CD4-positive, alpha-beta T cell treated with Interleukin-1 beta for 1 hour (primary cell): ENCODE results near the gene KIAA1217.
A peak's percentile ranks its signal among the peaks of the same experiment; 100 is the strongest.

ENCODE experiments used
- DNase-seq, 2 donors: peaks; one replicate each; pipeline ENCODE4 v3.0.0-alpha.2; 2020 to 2022

The KIAA1217 gene

GRCh38 chr10:24448351-24448999 lies 239.5 kb downstream of the KIAA1217 start:
- DNase-seq = no peak

GRCh38 chr10:24449321-24449740 lies 240.4 kb downstream of the KIAA1217 start:
- no peak for DNase-seq

- no peak for DNase-seq
These were observed 240.9 kb downstream of the KIAA1217 start for GRCh38 chr10:24449769-24450310.

- no peak for DNase-seq
These were observed 242.4 kb downstream of the KIAA1217 start for GRCh38 chr10:24451325-24451820.

DNA sequence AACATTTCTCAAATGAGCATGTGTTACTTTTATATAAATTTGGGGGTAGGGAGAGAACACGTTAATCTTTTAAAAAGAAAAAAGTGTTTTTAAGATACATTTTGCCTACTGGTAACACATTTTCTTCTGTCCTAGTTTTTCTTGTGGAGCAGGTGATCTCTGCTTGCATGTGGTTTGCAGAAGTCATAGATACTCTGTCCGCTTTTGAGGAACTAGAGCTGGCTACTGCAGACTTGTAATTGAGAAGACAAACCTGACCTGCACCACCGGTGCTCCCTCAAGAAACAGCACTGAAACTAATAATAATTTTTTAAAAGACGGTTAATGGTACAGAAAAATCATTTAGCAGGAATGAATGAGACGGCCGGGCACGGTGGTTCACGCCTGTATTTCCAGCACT lies 243.1 kb downstream of the KIAA1217 start:
- DNase-seq = no peak

- no peak for DNase-seq
These were observed 244.5 kb downstream of the KIAA1217 start for GRCh38 chr10:24453404-24453830.

DNA sequence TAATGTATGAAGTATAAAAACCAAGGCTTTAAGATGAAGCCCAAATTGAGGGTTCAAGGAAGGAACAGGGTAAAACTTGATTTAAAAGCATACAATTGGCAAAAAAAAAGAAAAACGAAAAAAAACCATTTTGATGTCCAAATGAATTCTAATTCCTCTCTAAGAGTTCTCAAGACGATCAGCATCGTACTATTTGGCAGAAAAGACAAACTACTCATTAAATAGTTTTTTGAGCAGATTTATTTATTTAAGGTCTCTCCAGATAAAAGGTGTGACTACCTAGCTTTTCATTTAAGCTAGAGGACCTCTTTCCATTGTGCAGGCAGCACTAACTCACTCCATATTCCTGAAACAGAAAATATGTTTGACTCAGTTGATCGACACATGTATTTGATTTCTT lies 245.0 kb downstream of the KIAA1217 start:
- DNase-seq = no peak

DNA sequence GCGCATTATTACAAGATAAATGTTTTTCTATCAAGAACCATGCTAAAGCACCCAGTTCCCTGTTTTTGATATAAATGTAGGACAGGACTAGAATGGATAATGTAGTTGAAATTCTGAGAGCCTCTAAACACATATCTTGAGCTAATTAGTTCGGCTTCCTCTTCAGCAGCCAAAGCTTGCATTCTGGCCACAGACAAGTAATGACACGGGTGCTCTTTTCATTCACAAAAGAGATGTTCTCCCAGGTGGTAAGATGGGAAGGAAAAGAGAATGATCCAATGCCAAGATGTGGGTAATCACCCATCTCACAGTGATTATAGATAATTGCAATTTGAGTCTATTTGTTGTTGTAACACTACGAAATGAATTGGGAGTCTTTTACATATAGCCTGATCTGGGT lies 246.5 kb downstream of the KIAA1217 start:
- DNase-seq = no peak

- no peak for DNase-seq
These were observed 247.4 kb downstream of the KIAA1217 start for GRCh38 chr10:24456322-24456721.

GRCh38 chr10:24457661-24458318 lies 248.9 kb downstream of the KIAA1217 start:
- no peak for DNase-seq

DNA sequence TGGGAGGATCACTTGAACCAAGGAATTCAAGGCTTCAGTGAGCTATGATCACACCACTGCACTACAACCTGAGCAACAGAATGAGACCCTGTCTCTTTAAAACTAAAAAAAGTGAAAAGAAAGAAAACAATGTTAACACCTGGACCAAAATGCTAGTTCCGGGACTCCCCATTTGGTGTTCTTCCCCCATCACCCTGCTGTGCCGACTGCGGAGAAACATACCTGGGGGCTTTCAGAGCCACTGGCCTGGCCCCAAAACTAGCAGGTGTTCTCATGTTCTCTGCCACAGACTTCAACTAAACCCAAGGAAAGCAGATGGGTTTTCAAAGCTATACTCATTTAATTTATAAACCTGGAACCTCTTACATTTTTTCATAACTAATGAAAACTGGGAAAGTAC lies 250.9 kb downstream of the KIAA1217 start:
- DNase-seq = no peak

GRCh38 chr10:24462291-24462813 lies 253.4 kb downstream of the KIAA1217 start:
- no peak for DNase-seq

GRCh38 chr10:24462889-24463552 lies 254.1 kb downstream of the KIAA1217 start:
- no peak for DNase-seq

DNA sequence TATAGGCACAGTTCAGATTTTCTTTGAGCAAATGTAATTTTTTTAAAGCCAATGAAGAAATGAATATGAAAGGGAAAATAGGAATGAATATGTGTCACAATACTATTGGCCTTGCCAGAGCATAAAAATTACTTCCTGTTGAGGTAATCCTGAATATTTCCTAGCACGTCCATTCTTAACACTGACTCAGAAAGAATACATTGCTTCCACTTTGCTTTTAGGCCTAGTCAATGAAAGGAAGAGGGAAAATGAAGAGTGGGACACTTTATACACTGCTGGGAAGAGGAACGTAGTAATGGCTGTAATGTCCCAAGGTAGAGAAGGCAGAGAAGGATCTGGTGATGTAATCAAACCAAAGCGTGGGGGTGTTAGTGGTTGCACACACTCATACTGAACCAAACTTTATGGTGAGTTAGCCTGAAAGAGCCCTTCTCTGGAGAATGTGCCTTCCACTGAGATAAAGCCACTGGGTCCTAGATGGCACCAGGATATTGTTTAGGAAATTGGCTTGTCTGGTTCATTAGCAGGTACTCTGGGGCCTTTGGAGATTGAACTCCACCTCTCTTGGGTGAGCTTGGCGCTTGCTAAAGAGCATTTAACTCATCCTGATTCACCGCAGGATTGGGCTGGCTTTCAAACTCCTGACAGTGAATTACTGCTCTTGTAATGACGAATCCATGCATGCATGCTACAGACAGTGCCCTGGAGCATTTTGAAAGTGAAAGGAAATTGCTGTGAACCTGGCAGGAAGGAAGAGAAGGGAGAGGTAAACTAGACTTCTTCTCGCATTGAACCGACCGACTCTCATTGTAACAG lies 254.9 kb downstream of the KIAA1217 start:
- peak in 1 of 2 donors; percentile 21 for DNase-seq

DNA sequence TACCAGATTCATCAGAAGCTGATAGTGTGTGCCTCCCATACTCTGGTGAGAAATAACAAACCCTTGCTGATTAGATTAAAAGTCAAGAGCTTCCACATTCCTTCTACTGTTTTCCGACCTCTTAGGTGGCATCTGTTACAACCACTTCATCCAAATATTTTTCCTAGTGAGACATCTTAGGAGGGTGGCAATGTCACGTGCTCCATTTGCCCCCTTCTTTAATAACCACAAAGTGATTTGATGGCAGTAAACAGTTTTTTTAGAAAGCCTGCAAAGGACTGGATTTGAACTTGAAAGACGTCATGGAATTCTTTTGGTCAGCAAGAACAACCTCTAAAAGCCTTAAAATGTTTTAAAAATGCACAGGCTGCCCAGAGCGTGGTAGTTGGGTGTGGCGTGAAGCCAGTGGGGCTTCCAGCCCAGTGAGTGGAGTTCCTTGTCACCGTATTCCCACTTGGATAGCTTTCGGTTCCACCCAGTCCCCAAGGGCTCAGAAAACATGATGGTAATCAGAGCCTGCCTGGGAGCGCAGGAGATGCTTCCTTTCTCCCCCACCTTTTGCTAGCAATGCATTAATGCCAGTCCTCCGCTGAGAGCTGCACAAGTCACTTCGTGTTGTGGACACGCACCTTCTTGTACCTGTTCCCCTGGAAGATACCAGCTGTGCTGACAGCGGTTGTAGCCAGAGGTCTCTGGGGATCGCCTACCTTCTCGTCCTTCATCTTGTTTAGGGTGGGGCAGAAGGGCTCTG lies 256.4 kb downstream of the KIAA1217 start:
- DNase-seq = no peak

DNA sequence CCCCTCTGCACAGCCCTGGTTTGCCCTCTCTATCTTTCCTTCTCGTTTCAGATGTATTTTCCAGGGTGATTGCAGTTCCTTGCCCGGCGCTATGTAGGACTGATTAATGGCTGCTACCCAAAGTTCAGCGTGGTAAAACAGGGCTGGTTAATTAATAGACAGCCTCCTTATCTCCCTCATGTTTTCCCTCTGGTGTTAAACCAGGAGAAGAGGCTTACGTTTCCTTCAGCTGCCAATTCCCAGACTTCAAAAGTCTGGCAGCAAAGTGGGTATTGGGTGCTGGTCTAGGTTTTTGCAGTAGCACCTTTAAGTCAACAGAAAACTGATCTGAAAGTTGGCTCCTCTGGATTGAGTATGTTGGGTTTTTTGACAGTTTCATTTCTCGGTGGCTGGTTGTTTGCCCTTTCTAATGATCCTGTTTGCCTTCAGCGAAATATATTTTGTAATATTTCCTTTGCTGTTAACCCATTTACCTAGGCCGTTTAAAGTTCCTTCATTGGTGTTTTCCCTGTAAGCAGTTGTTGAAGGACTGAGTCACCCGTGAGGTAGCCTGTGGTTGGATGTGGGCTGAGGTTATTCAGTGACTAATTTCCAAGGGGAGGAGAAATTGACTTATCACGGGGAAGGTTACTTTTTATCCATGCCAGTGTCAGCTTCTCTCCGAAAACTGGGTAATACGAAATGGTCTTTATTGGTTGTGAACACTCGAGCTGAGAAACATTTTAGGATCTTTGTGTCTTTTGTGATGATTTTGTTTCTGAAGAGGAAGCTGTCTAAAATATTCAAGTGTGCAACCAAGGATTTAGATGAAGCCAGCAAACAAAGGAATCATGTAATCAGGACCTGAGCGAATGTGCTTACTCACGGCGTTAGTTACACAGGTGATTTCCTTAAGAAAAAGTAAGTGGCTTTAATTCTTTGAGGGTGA lies 257.2 kb downstream of the KIAA1217 start:
- peak in 1 of 2 donors; percentile 12 for DNase-seq

DNA sequence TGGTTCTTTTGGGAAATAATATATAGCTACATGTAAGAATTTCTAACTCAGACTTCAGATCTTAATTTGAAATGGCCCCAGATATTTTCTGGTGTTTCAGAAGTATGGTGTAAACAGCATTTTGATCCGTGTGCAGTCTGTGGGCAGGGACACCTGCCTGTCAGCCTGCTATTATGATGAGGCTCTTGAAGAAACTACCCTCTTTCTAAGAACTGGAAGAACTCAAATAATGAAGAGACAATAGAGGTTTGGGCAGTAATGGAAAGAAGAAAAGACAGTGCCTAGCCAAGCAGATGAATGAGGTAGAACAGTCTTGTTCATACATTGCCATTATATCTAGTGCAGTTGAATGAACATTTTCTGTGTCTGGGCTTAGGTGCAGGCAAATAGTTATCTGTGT lies 258.2 kb downstream of the KIAA1217 start:
- DNase-seq = no peak

DNA sequence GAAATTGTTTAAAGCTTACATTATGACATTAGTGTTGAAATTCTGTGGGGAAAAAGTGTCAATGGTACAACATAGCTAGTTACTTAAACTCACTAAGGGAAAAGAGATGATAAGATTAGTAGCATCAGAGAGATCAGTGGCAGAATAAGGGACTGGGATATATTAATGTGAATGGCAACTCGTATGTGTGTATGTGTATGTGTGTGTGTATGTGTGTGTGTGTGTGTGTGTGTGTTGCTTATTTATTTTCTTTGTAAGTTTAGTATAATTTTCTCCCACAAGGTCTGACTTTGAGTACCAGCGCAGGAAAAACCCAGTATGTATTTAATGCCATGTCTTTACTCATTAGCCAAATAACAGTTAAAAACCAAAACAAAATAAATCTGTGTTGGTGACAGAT lies 258.7 kb downstream of the KIAA1217 start:
- no peak for DNase-seq

GRCh38 chr10:24468281-24468751 lies 259.4 kb downstream of the KIAA1217 start:
- DNase-seq = no peak

- DNase-seq = no peak
These were observed 261.1 kb downstream of the KIAA1217 start for GRCh38 chr10:24469993-24470392.
